Femur (tissue), 1 donor: ENCODE data around the gene PIK3CG.
"Not testable (repeated sequence)": the region's sequence is repeated elsewhere in the genome, so short reads cannot be mapped to it uniquely, and the experiment has no call there.

Source experiments
- DNase-seq: peaks from one replicate; pipeline ENCODE4 v3.0.0-alpha.2; 2017

The PIK3CG gene

GRCh38 chr7:106865130-106866041 lies at the start of gene PIK3CG:
Gene PIK3CG (plus strand): TSS chr7:106865282. CDS start chr7:106867562, 2,280 bp downstream.
- no peak for DNase-seq

GRCh38 chr7:106817098-106817497 lies 48.0 kb upstream of the PIK3CG start:
- DNase-seq = no peak

GRCh38 chr7:106818736-106819135 lies 46.3 kb upstream of the PIK3CG start:
- no peak for DNase-seq

GRCh38 chr7:106819546-106819945 lies 45.5 kb upstream of the PIK3CG start:
- DNase-seq = no peak

GRCh38 chr7:106820321-106821217 lies 44.5 kb upstream of the PIK3CG start:
- DNase-seq = no peak

- DNase-seq = no peak
These were observed 41.5 kb upstream of the PIK3CG start for GRCh38 chr7:106823631-106824030.

GRCh38 chr7:106824458-106824857 lies 40.6 kb upstream of the PIK3CG start:
- no peak for DNase-seq

- no peak for DNase-seq
These were observed 37.5 kb upstream of the PIK3CG start for GRCh38 chr7:106827626-106828025.

GRCh38 chr7:106829496-106829895 lies 35.6 kb upstream of the PIK3CG start:
- DNase-seq = no peak

GRCh38 chr7:106830896-106831295 lies 34.2 kb upstream of the PIK3CG start:
- not testable (repeated sequence) for DNase-seq

- DNase-seq = no peak
These were observed 28.3 kb upstream of the PIK3CG start for GRCh38 chr7:106836816-106837215.

- no peak for DNase-seq
These were observed 25.6 kb upstream of the PIK3CG start for GRCh38 chr7:106839511-106839910.

- no peak for DNase-seq
These were observed 24.7 kb upstream of the PIK3CG start for GRCh38 chr7:106840342-106840741.

GRCh38 chr7:106841896-106842390 lies 23.1 kb upstream of the PIK3CG start:
- no peak for DNase-seq

- no peak for DNase-seq
These were observed 20.6 kb upstream of the PIK3CG start for GRCh38 chr7:106844279-106844997.

GRCh38 chr7:106848049-106848448 lies 17.0 kb upstream of the PIK3CG start:
- no peak for DNase-seq

GRCh38 chr7:106848851-106849442 lies 16.1 kb upstream of the PIK3CG start:
- no peak for DNase-seq

- not testable (repeated sequence) for DNase-seq
These were observed 13.4 kb upstream of the PIK3CG start for GRCh38 chr7:106851632-106852031.

- DNase-seq = no peak
These were observed 11.7 kb upstream of the PIK3CG start for GRCh38 chr7:106853250-106853908.

- no peak for DNase-seq
These were observed 9.4 kb upstream of the PIK3CG start for GRCh38 chr7:106855540-106856132.
